ENCODE results near the gene ANTXRL.
"Not testable (repeated sequence)": the region's sequence is repeated elsewhere in the genome, so short reads cannot be mapped to it uniquely, and the experiment has no call there.

The ANTXRL gene

DNA sequence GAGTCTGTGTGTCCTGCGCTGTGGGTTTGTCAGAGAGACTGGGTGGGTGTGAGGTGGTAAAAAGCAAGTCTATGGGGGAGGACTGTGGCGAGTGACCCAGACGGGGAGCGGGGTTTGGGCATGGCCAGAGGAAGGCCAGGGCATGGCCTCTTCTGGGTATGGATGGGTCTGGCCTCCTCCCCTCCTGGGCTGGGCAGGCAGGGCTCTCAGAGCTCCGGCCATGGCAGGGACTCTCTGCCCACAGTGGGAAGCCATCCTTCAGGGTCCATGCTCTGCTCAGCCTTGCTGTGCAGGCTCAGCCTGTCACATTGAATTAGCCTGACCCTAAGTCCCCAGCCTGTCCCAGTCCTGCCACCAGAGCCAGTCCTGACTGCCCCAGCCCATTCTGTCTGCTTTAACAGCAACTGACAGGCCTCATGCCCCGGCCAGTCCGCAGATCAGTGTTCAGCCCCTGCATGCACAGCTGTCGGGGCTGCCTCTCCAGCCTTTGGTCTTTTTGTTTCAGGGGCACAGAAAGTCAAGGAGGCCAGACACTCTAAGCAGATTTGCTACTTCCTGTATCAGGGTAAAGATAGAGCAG, 7.9 kb downstream of the ANTXRL start:
- DNase-seq (ENCODE audit: low read depth): no peak

DNA sequence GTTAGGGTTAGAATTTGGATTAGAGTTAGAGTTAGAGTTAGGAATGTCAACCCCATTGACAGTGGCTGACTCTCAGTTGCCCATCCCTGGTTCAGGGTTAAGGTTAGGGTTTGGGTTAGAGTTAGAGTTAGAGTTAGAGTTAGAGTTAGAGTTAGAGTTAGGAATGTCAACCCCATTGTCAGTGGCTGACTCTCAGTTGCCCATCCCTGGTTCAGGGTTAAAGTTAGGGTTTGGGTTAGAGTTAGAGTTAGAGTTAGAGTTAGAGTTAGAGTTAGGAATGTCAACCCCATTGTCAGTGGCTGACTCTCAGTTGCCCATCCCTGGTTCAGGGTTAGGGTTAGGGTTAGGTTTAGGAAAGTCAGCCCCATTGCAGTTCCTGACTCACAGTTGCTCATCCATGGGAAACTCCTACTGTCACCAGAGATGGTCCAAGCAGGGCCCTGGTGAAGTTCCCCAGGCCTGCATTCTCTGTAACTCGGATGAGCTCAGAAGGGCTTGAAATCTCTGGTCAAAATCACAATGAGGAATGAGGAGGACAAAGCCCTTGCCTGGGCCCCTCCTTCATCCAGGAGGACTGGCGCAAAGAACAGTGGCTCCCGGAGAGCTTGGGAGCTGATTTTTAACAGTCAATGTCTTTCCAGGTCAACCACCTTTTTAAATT, 8.7 kb downstream of the ANTXRL start:
- DNase-seq (ENCODE audit: low read depth): not testable (repeated sequence)

DNA sequence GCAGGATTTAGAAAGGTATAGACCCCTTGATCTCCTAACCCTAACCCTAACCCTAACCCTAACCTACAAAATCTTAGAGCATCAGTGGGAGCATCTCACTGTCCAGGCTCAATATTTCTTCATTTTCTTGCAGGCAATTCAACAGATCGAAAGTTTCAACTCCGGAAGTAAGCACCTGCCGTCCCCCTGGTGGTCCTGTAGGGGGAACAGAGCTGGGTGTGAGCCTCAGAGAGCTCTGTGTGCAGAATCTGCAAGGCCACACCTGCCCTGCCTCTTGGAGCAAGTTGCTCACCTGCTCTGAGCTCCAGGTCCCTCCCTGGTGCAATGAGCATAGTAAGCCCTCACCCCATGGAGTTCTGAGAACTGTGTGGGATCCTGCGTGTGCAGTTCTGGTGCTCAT, 9.3 kb downstream of the ANTXRL start:
- DNase-seq (ENCODE audit: low read depth): not testable (repeated sequence)

DNA sequence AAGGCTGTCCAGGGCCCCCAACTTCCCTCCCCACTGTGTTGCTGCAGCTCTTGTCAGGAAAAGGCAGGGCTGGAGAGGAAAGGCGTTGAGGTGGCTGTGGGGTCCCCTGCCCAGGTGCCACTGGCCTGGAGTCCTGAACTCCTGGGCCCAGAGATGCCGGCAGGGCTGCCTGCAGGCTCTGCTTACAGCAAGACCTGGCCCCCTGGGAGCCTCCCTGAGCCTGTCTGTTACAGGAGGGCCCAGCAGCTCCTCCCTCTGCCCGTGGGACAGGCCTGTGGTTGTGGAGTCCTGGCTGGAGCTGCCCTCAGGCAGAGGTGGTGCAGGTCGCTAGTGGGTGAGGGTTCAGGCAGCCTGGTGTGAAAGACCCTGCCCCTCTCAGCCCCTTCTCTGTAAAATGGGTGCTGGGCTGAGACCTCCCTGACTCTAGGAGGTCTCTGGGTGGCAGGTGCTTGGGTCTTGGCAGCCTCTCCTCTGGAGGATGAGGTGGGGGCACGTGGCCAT, 9.9 kb downstream of the ANTXRL start:
- no peak for DNase-seq (ENCODE audit: low read depth)

DNA sequence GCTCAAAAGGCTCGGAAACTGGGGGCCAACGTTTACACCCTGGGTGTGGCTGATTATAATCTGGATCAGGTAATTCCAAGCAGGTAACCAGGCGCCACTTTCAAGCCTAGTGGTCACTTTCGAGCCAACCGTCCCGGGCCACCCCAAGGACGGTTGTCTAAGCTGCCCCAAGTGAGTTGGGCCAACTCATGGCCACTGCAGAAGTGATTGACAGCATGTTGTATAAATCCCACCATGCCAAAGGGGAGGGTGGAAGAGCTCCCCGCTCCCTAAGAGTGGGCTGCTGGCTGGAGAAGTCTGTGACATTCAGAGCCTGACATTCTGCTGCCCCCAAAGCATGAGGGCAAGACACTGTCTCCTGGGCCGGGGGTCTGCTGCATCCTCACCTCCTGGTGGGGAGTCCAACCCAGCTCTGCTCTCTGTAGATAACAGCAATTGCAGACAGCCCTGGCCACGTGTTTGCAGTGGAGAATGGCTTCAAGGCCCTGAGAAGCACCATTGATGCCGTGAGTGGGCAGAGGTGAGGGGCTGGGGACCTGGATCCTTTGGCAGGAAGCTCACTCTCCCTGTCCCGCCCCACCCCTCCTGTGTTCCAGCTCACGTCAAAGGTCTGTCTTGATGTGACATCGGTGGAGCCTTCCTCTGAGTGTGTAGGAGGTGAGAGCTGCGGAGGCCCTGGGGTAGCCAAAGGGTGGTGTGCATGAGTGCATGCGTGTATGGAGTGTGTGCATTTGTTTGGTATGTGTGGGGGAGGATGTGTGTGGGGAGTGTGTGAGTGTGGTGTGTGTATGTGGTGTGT, 10.8 kb downstream of the ANTXRL start:
- no peak for DNase-seq (ENCODE audit: low read depth)

DNA sequence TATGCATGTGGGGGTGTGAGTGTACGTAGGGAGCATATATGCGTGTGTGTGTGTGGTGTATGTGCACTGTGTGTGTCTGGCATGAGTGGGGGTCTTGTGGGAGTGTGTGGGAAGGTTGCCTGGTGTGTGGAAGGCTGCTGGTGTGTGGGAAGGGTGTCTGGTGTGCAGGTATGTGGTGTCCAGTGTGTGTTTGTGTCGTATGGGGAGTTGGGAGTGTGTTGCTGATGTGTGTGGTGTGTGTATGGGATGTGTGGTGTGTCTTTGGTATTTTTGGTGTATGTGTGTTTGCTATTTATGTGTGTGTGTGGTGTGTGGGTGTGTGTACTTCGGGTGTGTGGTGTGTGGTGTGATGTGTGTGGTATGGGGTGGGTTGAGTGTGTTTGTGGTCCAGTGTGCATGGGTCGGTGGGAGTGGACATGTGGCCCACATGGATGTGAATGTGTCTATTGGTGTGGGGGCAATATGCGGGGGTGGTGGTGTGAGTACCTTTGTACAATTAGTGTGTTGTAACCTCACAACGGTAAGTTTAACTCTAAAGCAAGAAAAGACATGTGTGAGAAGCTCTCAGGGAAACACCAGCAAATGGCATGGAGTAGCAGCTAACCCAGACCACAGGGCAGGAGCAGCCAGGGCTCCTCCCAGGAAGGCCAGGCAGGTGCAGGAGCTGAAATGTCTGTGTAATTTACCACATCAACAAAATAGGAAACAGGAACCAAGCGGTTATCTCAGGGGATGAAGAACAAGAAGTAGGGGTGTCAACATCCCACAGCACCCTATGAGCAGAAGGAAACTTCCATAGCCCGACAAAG, 11.9 kb downstream of the ANTXRL start:
- DNase-seq (ENCODE audit: low read depth): no peak

DNA sequence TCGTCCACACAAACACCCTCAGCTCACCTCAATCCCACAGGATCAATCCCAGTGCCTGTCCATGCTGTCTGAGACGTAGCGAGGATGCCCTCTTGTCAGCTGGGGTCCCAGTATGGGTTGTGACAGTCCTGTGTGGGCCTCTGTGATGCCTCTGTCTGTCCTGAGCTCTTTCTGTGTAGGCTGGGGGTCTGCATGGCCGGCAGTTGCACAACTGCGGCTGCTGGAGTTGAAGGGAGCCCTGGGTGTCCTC, 12.4 kb downstream of the ANTXRL start:
- no peak for DNase-seq (ENCODE audit: low read depth)

DNA sequence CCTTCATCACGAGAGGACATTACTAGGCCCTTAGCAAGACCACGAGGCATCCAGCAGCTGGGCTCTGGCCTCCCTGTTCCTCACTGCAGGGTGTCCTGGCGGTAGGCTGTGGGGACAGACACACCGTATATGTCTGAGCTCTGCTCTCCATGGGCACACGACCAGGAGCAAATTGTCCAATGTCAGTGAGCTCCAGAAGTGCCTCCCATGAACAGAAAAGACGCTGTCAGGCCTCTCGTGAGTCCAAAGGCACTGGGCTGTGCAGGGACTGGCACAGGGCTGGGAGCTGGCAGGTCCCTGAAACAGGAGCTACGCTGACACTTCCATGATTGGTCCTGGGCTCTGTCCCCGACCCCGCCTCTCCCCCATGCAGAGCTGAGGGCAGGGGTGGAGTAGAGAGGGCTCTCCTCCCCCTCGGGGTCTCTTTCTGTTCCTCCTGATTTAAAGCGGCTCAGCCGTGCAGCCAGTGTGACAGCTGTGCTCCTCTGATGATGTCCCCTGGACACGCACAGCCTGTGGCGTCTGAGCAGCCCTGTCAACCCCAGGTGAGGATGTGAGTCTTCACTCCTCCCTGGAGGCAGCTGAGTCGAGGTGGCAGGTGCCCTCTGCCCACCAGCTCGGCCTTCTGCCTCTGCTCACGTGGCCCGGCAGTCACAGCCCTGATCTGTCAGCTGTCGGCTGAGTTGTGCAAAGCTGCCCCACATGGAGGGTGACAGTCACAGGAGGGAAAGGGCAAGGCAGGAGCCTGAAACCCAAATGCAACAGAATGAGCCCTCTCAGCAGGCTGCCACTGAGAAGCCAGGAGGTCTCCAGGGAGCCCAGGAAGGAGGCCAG, 13.0 kb downstream of the ANTXRL start:
- no peak for DNase-seq (ENCODE audit: low read depth)

DNA sequence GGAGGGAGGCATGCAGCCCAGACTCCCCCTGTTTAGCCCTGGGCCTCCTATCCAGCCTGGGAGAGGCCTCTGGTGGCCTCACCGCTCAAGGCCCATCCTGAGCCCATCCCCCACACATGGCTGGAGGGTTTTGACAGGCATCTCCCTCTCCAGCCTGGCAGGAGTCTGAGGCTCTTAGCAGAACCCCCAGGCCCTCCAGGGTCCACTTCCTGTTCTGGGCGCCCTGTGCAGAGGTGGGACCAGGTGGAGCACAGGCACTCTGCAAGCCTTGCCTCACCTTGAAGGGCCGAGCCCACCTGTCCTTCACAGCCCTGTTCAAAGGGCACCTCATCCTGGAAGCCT, 13.5 kb downstream of the ANTXRL start:
- DNase-seq (ENCODE audit: low read depth): not testable (repeated sequence)

DNA sequence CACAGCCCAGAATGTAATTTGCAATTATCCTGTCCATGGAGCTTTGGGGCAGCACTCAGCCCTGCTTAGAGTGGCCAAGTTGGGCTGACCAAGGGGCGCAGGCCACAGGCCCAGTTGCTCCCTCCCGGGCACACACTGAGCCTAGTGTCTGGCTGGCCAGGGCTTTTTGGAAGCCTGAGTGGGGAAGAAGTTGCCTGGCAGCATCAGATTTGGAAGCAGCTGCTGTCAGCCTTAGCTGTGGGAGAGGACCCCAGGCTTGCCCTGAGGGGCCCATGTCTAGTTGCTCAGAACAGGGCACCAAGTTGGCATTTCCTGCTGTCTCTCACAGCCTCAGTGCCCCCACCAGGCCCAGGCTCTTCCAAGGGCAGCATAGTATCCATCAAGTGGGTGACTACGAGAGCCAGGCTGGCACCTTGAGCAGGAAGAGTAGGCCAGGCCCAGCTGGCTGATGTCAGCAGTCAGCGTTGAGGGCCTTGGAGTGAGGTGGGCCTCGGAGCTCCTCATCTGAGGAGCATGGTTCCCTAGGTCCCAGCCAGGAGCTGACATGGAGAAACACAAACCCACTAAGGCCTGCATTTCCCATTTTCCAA, 14.4 kb downstream of the ANTXRL start:
- no peak for DNase-seq (ENCODE audit: low read depth)

DNA sequence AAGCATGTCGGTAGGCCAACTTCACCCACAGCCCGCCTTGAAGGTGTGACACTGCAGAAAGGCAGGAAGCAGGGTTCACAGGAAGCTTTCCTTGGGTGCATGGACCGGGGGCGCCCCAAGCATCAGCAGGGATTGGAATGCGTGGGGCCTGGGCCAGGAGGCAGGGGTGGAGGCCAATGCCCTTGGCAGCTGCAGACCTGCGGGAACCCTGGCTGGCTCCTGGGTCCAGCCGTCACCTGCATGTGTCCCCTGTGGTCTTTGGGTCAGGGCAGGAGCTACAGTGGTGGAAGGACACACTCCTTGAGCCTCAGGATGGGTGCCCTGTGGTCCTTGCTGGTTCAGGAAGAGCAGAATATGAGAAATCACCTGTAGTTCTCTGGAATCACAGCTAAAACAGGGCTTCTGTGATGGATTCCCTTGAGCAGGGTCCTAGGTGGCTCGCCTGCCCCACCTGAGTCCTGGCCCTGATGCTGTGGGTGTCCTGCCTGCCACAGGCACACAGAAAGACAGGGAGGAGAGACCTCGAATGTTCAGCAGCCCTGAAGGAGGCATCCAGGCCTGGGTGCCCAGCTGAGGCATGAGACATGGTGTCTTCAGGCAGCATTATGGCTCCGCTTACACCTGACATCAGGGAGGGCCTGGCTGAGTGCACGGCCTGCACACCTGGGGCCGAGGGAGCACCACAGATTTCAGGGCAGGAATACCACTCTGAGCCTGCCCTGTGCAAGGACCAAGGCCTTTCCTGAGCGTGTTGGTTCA, 15.1 kb downstream of the ANTXRL start:
- no peak for DNase-seq (ENCODE audit: low read depth)

DNA sequence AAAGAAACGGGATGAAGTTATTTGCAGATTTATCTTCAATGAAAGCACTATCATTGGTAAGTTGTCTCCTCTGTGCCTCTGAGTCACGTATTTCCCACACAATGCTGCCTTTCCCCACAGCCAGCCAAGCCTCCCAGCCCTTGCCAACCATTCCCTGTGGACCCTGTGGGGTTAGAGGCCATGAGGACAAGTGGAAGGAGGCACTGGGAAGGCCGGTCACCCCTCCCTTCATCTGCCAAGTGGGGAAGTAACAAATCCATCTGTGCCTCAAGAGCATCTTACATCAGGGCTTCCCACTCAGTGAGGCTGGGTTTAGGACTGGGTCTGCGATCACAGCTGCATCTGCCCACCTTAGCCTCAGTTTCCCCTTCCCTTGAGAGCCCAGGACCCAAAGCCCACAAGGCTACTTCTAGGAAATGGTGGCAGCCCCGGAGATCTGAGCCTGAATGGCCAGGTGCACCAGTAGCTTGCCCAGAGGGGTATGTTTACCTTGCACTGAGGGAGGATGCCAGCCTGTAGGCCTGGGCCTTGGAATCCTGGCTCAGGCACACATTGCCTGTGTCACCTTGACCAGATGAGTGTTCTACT, 16.1 kb downstream of the ANTXRL start:
- not testable (repeated sequence) for DNase-seq (ENCODE audit: low read depth)

DNA sequence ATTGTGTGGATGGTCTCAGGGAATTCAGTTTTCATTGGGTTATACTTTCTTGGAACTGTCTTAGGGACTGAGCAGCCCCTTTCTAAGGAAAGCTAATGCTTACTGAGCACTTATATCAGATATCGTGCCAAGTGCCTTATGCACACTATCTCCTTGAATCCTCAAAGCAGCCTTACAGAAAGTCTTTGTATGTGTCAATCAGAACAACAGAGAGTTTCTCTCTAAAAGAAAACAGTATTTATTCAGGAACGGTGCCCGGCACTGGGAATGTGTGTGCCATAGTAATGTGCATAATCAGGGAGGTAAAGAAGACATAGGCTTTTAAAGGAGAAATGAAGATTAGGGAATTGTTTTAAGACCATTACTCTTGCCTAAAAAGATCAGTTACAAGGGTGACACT, 17.3 kb downstream of the ANTXRL start:
- no peak for DNase-seq (ENCODE audit: low read depth)

DNA sequence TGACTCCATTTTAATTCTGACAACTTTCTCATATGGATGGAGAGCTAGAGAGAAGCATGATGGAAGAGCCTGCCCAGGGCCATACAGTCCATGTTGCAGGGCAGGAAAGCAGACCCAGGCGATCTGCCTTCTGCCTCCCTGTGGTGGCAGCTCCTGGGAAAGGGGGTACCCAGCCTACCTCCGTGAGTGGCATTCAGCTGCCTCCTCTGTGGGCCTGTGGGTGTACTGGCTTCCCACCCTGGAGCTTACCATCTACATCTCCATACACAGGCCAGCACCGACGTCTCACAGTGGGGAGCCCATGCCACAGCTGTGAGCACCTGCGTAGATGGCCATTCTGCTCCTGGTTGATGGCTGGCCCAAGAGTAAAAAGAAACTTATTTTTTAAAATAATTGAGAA, 17.9 kb downstream of the ANTXRL start:
- DNase-seq (ENCODE audit: low read depth): not testable (repeated sequence)

DNA sequence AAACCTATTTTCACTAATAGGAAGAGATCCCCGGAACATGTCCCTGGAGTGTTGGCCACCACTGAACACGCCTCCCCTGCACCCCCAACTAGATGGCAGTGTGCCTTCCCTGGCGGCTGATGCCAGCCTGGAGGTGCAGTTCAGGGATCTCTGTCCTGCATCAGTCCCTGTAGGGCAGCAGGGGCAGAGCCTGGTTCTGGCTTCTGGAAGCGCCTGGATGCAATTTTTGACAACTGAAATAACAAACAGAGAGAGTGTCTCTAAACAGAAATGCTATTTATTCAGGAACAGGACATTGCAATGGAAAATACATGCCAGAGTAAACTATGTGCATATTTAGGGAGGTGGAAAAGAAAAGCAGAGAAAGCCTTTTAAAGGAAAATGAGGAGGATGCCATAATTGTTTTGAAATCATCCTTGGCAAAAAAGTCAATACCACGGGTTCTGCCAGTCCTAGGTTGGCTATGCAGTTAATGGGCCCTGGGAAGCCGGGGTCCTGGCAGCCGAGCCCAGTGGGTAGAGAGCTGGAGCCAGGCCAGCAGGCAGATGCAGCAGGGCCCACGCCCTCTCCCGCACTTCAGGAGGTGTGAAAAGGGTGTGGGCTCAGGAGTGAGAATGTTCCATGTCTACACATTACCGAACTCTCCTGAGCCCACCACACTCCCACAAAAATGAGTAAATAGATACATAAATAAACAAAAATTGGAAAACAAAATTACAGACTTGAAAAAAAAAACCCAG, 18.5 kb downstream of the ANTXRL start:
- no peak for DNase-seq (ENCODE audit: low read depth)

DNA sequence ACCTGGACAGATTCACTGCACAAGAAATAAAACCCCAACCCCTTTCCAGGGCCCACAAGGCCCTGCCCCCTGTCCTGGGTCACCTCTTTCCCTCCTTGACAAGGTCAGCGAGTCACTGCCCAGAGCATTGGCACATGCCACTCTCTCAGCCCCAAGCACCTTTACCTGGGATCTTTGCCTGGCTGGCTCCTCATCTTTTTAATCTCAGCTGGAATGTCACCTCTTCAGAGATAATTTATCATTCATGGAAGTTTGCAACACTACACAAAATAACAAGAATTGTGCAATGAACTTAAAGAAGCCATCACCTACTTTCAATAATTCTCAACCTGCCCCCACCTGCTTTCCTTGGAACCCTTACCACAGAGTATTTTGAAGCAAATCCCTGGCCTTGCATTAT, 19.2 kb downstream of the ANTXRL start:
- DNase-seq (ENCODE audit: low read depth): no peak

DNA sequence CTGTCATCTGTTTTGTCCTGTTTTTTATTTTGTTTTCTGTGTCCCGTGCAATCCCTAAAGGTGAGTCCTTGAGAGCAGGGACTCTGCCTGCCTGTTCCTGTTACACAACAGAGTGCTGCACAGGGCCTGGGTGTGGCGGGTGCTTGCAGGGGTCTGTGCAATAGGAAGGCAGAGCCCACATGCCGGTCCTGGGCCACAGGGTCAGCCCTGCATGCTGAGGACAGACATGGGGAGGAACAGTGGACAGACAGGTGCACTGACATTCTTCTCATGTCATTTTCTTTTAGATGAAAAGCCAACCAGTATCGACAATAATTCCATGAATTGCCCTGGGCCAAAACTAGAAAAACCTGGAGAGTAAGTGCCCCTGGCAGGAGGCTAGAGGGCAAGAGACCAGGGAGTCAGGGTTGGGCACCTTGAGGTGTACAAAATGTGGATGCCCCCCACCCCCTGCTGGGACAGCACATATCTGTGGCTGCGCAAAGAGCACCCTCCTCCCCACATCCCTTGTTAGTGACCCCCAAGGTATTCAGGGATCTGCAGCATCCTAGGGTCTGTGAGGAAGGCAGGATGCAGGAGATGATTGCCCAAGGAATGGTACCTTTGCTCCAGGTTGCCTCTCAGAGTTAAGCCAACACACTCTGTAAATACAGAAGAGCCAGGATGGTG, 19.9 kb downstream of the ANTXRL start:
- DNase-seq (ENCODE audit: low read depth): no peak

DNA sequence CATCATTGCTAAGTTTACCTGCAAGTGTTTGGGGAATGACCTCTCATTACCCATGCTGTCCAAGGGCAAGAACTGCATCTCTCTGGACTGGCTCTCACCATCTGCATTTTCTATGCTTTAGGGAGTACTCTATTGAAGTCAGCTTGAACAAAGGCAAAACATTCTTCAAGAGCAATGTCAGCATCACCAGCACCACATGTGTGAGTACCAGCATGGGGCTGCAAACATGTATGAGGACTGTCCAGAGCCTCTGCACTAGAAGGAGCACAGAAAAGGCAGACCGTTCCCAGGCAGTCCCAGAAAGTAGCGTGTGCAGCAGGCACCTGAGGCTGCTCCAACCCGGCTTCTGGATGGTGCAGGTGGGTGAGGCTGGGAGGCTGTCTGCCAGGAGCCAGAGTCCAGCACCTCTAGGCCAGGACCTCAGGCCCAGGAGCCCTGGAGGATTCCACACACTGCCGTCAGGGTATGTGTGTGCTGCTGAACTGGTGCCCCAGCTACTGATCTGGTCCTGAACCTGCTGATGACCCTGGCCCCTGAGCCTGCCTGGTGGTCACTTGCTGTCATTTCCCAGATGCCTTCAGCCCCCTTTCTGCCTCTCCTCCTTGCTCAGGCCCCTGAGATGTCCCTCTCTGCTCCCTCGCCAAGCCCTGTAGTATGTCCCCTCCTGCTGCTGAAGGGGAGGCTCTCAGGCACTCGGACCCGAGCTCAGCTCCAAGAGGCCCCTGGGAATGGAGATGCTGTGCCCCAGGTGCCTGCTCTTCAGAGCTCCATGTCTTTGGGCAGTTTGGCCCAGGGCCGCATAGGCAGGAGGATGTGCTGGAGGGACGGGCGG, 20.7 kb downstream of the ANTXRL start:
- no peak for DNase-seq (ENCODE audit: low read depth)

All from activated T-cell treated with anti-CD3 and anti-CD28 coated beads for 48 hours (primary cell).